ENCODE measurements around the gene FOXO6. TPM values are rescaled to one million over a fixed set of nuclear protein-coding genes. Genes with fewer than 3 reads are reported as not detected.

FOXO6 gene
- total RNA-seq, 1 experiment from 2014 or later, result 9.0 TPM

DNA sequence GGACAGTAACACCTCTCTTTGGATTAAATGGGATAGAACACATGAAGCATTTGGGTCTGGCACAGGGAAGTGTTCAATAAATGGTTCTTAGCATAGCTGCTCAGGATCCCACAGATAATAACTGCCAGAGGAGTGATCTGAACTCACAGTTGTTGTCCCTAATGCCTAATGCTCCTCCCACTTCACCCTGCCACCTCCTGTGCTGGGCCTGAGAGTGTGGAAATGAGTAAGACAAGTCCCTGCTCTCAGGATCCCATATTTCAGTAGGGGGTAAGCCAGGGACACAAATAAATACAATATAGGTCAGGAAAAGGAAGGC, 19.9 kb upstream of the FOXO6 start:
- no peak overlapping the region; the same call in 1 of the 2 replicates for H2AFZ ChIP-seq
- H3K4me1 ChIP-seq (replicated peaks; ENCODE audit: insufficient read depth), result peaks cover 41% of the 10 kb centered on the region
- intact Hi-C loops (cut with micrococcal nuclease; ENCODE audit: unreplicated experiment), result no loop called here
- peak overlapping the region; percentile 69 for H3K4me2 ChIP-seq
- ChIA-PET CTCF (interaction anchor here (0.9 kb wide), 1 partner anchor 19 kb away, joined by 4 read pairs; no protein-coding TSS in a partner anchor), POLR2A (ENCODE audit: unreplicated experiment) (no interaction called here)
- DNase-seq, result peak in 1 of 2 experiments; percentile 35
- no peaks in the 10 kb centered on the region for H3K79me2 ChIP-seq (ENCODE audit: low read depth)
- H3K4me3 ChIP-seq, result no peak overlapping the region
- no peaks in the 10 kb centered on the region for H3K36me3 ChIP-seq (ENCODE audit: low read depth)
- peaks cover 28% of the 10 kb centered on the region for H3F3A ChIP-seq (ENCODE audit: insufficient read depth, low read depth)
- peaks cover 9% of the 10 kb centered on the region for H3K9me3 ChIP-seq (ENCODE audit: insufficient read depth, low read depth)
- no TSS peak for BruUV-seq (replicated peaks)
- no peaks in the 10 kb centered on the region for H4K20me1 ChIP-seq (ENCODE audit: insufficient read depth)
- peak overlapping the region; percentile 59 for H3K27ac ChIP-seq
- H3K27me3 ChIP-seq (ENCODE audit: insufficient read depth, low read depth), result no peaks in the 10 kb centered on the region
- H3K9me2 ChIP-seq (ENCODE audit: insufficient read depth), result no peaks in the 10 kb centered on the region
- TF ChIP-seq EZH2 (IDR thresholded peaks at IDR 0.05; ENCODE audit: low read depth), result no peak
- TF ChIP-seq CTCF (conservative IDR thresholded peaks at IDR 0.05), result no peak

GRCh38 chr1:41341772-41342562, 19.3 kb upstream of the FOXO6 start:
- Histone ChIP-seq H3K27me3 (ENCODE audit: insufficient read depth, low read depth) (no peaks in the 10 kb centered on the region), H3F3A (ENCODE audit: insufficient read depth, low read depth) (peaks cover 34% of the 10 kb centered on the region), H2AFZ (peak overlapping the region; percentile 76), H3K4me2 (peak overlapping the region; percentile 69), H3K9me2 (ENCODE audit: insufficient read depth) (no peaks in the 10 kb centered on the region), H4K20me1 (ENCODE audit: insufficient read depth) (no peaks in the 10 kb centered on the region), H3K4me1 (replicated peaks; ENCODE audit: insufficient read depth) (peaks cover 48% of the 10 kb centered on the region), H3K27ac (peak overlapping the region; percentile 59), H3K36me3 (ENCODE audit: low read depth) (no peaks in the 10 kb centered on the region), H3K9me3 (ENCODE audit: insufficient read depth, low read depth) (peaks cover 9% of the 10 kb centered on the region), H3K79me2 (ENCODE audit: low read depth) (no peaks in the 10 kb centered on the region), H3K4me3 (peak overlapping the region; percentile 20; the same call in 1 of the 2 replicates)
- BruUV-seq (replicated peaks), result no TSS peak
- ChIA-PET POLR2A (ENCODE audit: unreplicated experiment) (interaction anchor here (0.5 to 0.6 kb wide), 5 partner anchors 40 to 873 kb away, joined by 3 to 6 read pairs (median 3); no protein-coding TSS in a partner anchor), CTCF (interaction anchor here (0.7 to 0.9 kb wide), 5 partner anchors 18 to 339 kb away, joined by 3 to 9 read pairs (median 4); partner anchors contain the start of gene FOXO6)
- TF ChIP-seq CTCF (conservative IDR thresholded peaks at IDR 0.05) (no peak; the same call in 1 of the 2 replicates), EZH2 (IDR thresholded peaks at IDR 0.05; ENCODE audit: low read depth) (no peak)
- peak; percentile 59 to 85 for DNase-seq
- intact Hi-C loops (cut with micrococcal nuclease; ENCODE audit: unreplicated experiment), result no loop called here

- H3K9me3 ChIP-seq (ENCODE audit: insufficient read depth, low read depth), result peaks cover 9% of the 10 kb centered on the region
- H3K9me2 ChIP-seq (ENCODE audit: insufficient read depth), result no peaks in the 10 kb centered on the region
- H3K27ac ChIP-seq, result peak overlapping the region; percentile 59; the same call in 1 of the 2 replicates
- no peak overlapping the region for H3K4me3 ChIP-seq
- TF ChIP-seq EZH2 (IDR thresholded peaks at IDR 0.05; ENCODE audit: low read depth) (no peak), CTCF (conservative IDR thresholded peaks at IDR 0.05) (no peak)
- H4K20me1 ChIP-seq (ENCODE audit: insufficient read depth), result no peaks in the 10 kb centered on the region
- H3F3A ChIP-seq (ENCODE audit: insufficient read depth, low read depth), result peaks cover 43% of the 10 kb centered on the region
- POLR2A ChIA-PET (ENCODE audit: unreplicated experiment), result interaction anchor here (0.5 to 0.9 kb wide), 4 partner anchors 17 to 1120 kb away, joined by 3 to 10 read pairs (median 4); partner anchors contain the start of gene CCDC30
- H3K4me1 ChIP-seq (replicated peaks; ENCODE audit: insufficient read depth), result peaks cover 55% of the 10 kb centered on the region
- no peaks in the 10 kb centered on the region for H3K79me2 ChIP-seq (ENCODE audit: low read depth)
- no peaks in the 10 kb centered on the region for H3K36me3 ChIP-seq (ENCODE audit: low read depth)
- no peaks in the 10 kb centered on the region for H3K27me3 ChIP-seq (ENCODE audit: insufficient read depth, low read depth)
- DNase-seq, result no peak
- CTCF ChIA-PET, result no interaction called here
- intact Hi-C loops (cut with micrococcal nuclease; ENCODE audit: unreplicated experiment), result no loop called here
- peak overlapping the region; percentile 69 for H3K4me2 ChIP-seq
- no peak overlapping the region for H2AFZ ChIP-seq
- no TSS peak for BruUV-seq (replicated peaks)
Measured at GRCh38 chr1:41342774-41343355, 18.4 kb upstream of the FOXO6 start.

Measured in PC-9 (cell line).